ENCODE data around the gene SLC20A1.

- TF ChIP-seq CTCF (IDR thresholded peaks at IDR 0.05; ENCODE audit: low read depth, low read length, poor library complexity, severe bottlenecking) (no peak), EZH2phosphoT487 (IDR thresholded peaks at IDR 0.05; ENCODE audit: borderline replicate concordance, low read length) (no peak)
Observed at GRCh38 chr2:112694182-112694581, 48.4 kb downstream of the SLC20A1 start.
